Activated naive CD4-positive, alpha-beta T cell treated with anti-CD3 and anti-CD28 coated beads for 36 hours (primary cell): Measurements from ENCODE around the gene OCEL1. TPM values are rescaled to one million over a fixed set of nuclear protein-coding genes. Genes with fewer than 3 reads are reported as not detected.

Experiments used
- CTCF ChIA-PET: fragments of 350-600 bp; sonication (Branson Sonifier 250); formaldehyde crosslinking; loops from one replicate; lab custom pipeline; 2021; ENCODE audit warnings: antibody characterized with exemption; lab: Charles Lee
- DNase-seq: peaks from one replicate; pipeline ENCODE4 v3.0.0-alpha.2; 2020
- H3K27ac Mint-ChIP-seq: one replicate; pipeline ENCODE4 v1.8.0; 2021; ENCODE audit warnings: mild to moderate bottlenecking, mixed read lengths
- H3K27me3 Mint-ChIP-seq: one replicate; pipeline ENCODE4 v1.8.0; 2021; ENCODE audit warnings: low read depth, mixed read lengths
- H3K36me3 Mint-ChIP-seq: one replicate; pipeline ENCODE4 v1.8.0; 2021; ENCODE audit warnings: low read depth, mixed read lengths
- H3K4me1 Mint-ChIP-seq: one replicate; pipeline ENCODE4 v1.8.0; 2021; ENCODE audit warnings: low read depth, mixed read lengths
- H3K4me3 Mint-ChIP-seq: one replicate; pipeline ENCODE4 v1.8.0; 2021; ENCODE audit warnings: mild to moderate bottlenecking, moderate library complexity, mixed read lengths
- H3K9me3 Mint-ChIP-seq: one replicate; pipeline ENCODE4 v1.8.0; 2021; ENCODE audit warnings: mixed read lengths
- intact Hi-C: fragments of 100-400 bp; cut with micrococcal nuclease; formaldehyde crosslinking; loops from one replicate; pipeline ENCODE4 v1.15.1; 2023
- total RNA-seq, 2 experiments: library from RNA; stranded (reverse); gene quantifications; one replicate each; pipeline ENCODE4 v1.2.3, GENCODE V29; 2021

OCEL1 gene
- total RNA-seq, 2 experiments from 2014 or later, result 8.7 to 9.3 TPM

DNA sequence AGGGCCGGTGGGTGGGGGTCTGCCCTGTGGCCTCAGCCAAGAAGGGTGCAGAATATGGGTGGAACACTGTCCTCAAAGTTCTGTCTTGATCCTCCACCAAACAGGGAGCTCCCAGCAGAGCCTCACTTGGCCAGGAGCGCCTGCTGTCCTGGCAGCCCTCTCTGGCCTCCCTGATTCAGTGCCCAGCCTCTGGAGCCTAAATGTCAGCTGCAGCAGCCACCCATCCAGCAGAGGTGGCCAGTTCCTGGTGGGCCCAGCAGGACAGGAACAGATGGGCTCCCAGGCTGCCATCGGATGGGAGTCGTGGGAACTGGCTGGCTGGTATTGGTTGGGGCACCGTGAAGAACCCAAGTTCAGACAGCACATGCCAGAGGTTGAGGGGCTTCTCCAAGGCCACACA, 12.7 kb upstream of the OCEL1 start:
- CTCF ChIA-PET, result no interaction called here
- no peaks in the 10 kb centered on the region for H3K27me3 Mint-ChIP-seq
- peaks cover 23% of the 10 kb centered on the region for H3K36me3 Mint-ChIP-seq
- intact Hi-C loops, result no loop called here
- no peaks in the 10 kb centered on the region for H3K9me3 Mint-ChIP-seq
- peaks cover 14% of the 10 kb centered on the region for H3K4me1 Mint-ChIP-seq
- no peak overlapping the region for H3K27ac Mint-ChIP-seq
- no peak for DNase-seq
- H3K4me3 Mint-ChIP-seq, result no peak overlapping the region

DNA sequence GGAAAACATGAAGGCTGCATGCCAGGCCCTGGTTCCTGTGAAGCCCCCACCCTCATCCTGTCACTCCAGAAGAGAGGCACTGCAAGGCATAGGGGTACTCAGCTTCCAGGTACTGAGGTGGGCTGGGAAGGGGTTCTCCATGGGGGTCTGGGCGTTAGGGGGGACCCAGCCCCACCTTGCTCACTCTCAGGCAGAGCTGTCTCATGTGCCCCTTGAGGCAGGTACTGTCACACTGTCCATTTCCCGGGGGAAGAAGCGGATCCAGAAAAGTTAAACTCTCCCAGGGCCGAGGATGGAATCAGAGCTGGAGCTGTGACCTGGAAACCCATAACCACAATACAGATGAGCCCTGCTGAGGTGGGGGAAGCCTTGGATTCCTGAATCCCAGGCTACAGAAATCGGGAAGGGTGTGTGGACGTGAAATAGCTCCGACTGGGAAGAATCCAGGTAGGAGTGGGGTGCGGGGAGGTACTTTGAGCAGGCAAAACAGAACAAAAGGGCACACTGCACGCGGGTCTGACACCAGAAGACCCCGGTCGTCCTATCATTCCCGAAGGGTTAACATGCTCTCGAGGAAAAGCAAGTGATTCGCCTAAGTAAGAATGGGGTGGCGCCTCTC, 11.4 kb upstream of the OCEL1 start:
- peaks cover 19% of the 10 kb centered on the region for H3K36me3 Mint-ChIP-seq
- no peaks in the 10 kb centered on the region for H3K9me3 Mint-ChIP-seq
- H3K4me3 Mint-ChIP-seq, result peak overlapping the region; percentile 85
- peaks cover 10% of the 10 kb centered on the region for H3K4me1 Mint-ChIP-seq
- peak overlapping the region; percentile 97 for H3K27ac Mint-ChIP-seq
- H3K27me3 Mint-ChIP-seq, result no peaks in the 10 kb centered on the region
- no peak for DNase-seq
- CTCF ChIA-PET, result interaction anchor here (0.7 to 1.5 kb wide), 7 partner anchors 9 to 68 kb away, joined by 3 to 7 read pairs (median 3); no protein-coding TSS in a partner anchor
- intact Hi-C loops, result loop anchor here (1.0 to 5.0 kb wide), 5 partner anchors 12 to 139 kb away; partner anchors contain the start of genes ANKLE1, BABAM1, HAUS8 and MYO9B

DNA sequence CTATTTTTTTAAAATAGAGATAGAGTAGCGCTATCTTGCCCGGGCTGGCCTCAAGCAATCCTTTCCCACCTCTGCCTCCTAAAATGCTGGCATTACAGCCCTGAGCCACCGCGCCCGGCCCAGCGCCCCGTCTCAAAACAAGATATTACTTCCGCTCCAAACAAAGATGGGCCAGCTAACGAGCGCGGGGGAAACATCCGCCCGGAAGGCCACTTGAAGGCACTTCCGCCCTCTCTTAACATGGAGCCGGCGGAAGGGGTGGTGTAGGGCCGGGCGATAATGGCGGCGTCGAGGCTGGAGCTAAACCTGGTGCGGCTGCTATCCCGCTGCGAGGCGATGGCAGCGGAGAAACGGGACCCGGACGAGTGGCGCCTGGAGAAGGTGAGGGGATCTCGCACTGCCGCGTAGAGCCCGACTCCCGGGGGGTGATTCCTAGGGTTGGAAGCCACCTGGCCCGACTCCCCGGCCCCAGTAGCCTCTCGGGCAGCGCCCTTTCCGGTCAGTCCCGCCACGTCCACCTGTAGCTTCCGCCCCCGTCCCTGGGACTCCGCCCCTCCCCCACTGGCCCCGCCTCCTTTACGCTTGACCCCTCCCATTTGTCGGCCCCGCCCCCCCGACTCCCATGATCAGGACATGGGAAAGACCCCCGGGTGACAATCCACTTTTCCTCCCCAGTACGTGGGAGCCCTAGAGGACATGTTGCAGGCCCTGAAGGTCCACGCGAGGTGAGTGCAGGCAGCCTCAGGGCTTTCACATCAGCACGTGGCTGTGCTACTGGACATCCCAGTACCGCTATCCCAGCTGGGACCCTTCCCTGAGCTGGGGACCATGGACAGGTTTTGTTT, 10.7 kb upstream of the OCEL1 start, which contains the start of gene USE1:
USE1 (plus strand) TSS at position 231 of the 845 bp plus-strand sequence; CDS start at position 280, 49 bp downstream.
- CTCF ChIA-PET, result interaction anchor here (0.7 to 1.5 kb wide), 7 partner anchors 10 to 67 kb away, joined by 3 to 7 read pairs (median 4); partner anchors contain the start of gene OCEL1
- peak within 1 kb of the TSS; percentile 97 for H3K27ac Mint-ChIP-seq
- no peaks in the 10 kb centered on the region for H3K9me3 Mint-ChIP-seq
- H3K4me1 Mint-ChIP-seq, result peaks cover 10% of the 10 kb centered on the region
- no peaks in the 10 kb centered on the region for H3K27me3 Mint-ChIP-seq
- peaks cover 19% of the 10 kb centered on the region for H3K36me3 Mint-ChIP-seq
- intact Hi-C loops, result loop anchor here (1.0 to 5.0 kb wide), 5 partner anchors 11 to 140 kb away; partner anchors contain the start of genes ANKLE1, BABAM1, HAUS8 and MYO9B
- peak; percentile 93 for DNase-seq
- peak within 1 kb of the TSS; percentile 85 for H3K4me3 Mint-ChIP-seq

DNA sequence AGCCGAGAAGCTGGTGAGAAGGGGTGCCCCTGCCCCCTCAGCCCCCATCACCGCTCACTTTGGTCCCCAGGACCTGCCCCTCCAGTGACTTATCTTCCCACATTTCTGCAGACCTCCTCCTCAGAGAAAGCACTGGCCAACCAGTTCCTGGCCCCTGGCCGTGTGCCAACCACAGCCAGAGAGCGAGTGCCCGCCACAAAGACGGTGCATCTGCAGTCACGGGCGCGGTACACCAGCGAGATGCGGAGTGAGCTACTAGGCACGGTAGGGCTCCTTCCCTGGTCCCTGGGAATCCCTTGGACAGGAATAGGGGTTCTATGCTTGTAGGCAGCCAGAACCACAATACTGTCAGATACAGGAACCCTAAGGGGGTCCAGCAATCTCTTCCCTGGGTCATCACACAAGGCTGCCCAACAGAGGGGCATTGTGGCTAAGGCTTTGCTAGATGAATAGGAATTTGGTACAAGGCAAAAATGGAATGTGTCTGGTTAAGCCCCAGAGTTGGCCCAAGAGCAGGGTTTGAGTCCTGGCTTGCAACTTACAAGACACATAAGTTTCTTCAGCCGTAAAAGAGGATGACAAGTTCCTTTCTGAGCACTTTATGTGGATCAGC, 9.9 kb upstream of the OCEL1 start:
- CTCF ChIA-PET, result interaction anchor here (0.7 to 1.3 kb wide), 2 partner anchors 10 to 25 kb away, joined by 4 read pairs; partner anchors contain the start of gene OCEL1
- H3K36me3 Mint-ChIP-seq, result peaks cover 19% of the 10 kb centered on the region
- H3K9me3 Mint-ChIP-seq, result no peaks in the 10 kb centered on the region
- intact Hi-C loops, result loop anchor here (5.0 kb wide), 1 partner anchor 66 kb away; the partner anchor contains the start of gene ANKLE1
- H3K4me1 Mint-ChIP-seq, result peaks cover 10% of the 10 kb centered on the region
- DNase-seq, result no peak
- peak overlapping the region; percentile 85 for H3K4me3 Mint-ChIP-seq
- H3K27ac Mint-ChIP-seq, result peak overlapping the region; percentile 97
- no peaks in the 10 kb centered on the region for H3K27me3 Mint-ChIP-seq

DNA sequence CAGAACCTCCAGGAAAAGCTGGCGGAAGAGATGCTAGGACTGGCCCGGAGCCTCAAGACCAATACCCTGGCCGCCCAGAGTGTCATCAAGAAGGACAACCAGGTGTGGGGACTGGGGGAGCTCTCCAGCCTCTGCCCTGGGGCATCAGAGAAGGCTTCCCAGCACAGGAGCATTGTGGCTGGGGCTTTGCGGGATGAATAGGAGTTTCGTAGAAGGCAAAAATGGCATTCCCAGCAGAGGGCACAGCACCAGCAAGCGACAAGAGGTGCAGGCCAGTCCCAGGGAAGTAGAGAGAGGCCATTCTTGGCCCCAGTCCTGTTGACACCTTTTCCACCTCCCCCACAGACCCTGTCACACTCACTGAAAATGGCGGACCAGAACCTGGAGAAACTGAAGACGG, 6.7 kb upstream of the OCEL1 start:
- Mint-ChIP-seq H3K9me3 (no peaks in the 10 kb centered on the region), H3K27ac (no peak overlapping the region), H3K4me3 (no peak overlapping the region), H3K4me1 (peaks cover 9% of the 10 kb centered on the region), H3K27me3 (no peaks in the 10 kb centered on the region), H3K36me3 (peaks cover 17% of the 10 kb centered on the region)
- CTCF ChIA-PET, result no interaction called here
- intact Hi-C loops, result loop anchor here (5.0 kb wide), 1 partner anchor 63 kb away; the partner anchor contains the start of gene ANKLE1
- no peak for DNase-seq

DNA sequence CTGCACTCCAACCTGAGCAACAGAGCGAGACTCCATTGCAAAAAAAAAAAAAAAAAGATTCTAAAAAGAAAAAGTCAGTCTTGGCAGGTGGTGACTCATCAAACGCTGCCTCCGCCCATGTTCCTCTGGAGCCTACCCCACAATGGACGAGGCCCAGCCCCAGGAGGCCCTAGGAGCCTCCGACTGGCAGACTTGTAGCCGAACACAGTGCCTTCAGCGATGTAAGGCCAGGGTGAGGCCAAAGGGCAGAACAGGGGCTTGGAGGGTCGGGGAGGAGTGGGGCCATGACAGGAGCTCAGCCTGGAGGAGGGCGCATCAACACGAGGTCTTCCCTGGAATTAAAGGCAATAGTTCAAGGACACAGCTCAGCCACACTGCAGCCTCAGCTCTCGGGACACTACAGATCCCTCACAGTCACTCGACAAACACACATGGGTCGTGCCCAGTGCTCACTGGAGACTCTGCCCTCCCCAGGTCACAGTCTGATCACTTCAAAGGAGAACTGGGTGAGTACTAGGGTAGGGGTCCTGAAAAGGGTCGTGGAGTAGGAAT, 5.7 kb upstream of the OCEL1 start:
- CTCF ChIA-PET, result no interaction called here
- Mint-ChIP-seq H3K27me3 (no peaks in the 10 kb centered on the region), H3K4me1 (peaks cover 3% of the 10 kb centered on the region), H3K27ac (no peak overlapping the region), H3K36me3 (peaks cover 17% of the 10 kb centered on the region), H3K9me3 (no peaks in the 10 kb centered on the region), H3K4me3 (no peak overlapping the region)
- intact Hi-C loops, result no loop called here
- DNase-seq, result no peak

DNA sequence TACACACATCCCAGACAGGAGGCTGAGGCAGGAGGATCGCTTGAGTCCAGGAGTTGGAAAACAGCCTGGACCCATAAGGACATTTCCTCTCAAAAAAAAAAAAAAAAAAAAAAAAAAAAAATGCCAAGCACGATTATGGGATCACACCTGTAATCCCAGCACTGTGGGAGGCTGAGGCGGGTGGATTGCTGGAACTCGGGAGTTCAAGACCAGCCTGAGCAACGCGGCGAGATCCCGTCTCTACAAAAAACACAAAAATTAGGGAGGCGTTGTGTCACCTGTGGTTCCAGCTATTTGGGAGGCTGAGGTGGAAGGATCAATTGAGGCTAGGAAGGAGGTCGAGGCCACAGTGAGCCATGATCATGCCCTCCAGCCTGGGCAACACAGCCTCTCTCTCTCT, 973 bp upstream of the OCEL1 start:
- Mint-ChIP-seq H3K4me1 (peaks cover 5% of the 10 kb centered on the region), H3K4me3 (peak overlapping the region; percentile 46), H3K27ac (no peak overlapping the region), H3K9me3 (no peaks in the 10 kb centered on the region), H3K27me3 (no peaks in the 10 kb centered on the region), H3K36me3 (no peaks in the 10 kb centered on the region)
- no peak for DNase-seq
- CTCF ChIA-PET, result interaction anchor here (0.6 to 2.1 kb wide), 2 partner anchors 9 to 121 kb away, joined by 4 read pairs; no protein-coding TSS in a partner anchor
- intact Hi-C loops, result no loop called here

DNA sequence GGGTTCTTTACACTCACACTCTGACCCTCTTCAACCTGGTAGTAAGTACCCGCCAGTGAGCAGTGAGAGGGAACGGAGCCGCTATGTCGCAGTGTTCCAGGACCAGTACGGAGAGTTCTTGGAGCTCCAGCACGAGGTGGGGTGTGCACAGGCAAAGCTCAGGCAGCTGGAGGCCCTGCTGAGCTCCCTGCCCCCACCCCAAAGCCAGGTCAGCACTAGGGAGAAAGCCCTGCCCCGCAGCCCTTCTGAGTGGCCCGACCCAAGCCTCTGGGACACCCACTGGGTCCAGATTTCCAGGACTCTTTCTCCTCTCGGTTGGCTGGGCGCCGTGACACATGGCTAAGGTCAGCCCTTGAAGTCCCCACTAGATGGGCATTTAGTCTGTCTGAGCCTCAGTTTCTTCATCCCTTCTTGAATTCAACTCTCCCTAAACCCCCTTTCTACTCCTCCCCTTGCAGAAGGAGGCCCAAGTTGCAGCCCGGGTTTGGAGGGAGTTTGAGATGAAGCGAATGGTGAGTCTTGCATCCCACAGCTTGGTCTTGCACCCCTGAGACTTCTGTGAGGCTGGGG, 1.9 kb downstream of the OCEL1 start:
- Mint-ChIP-seq H3K4me3 (peak overlapping the region; percentile 12), H3K36me3 (peaks cover 3% of the 10 kb centered on the region), H3K27me3 (no peaks in the 10 kb centered on the region), H3K27ac (no peak overlapping the region), H3K4me1 (peaks cover 10% of the 10 kb centered on the region), H3K9me3 (no peaks in the 10 kb centered on the region)
- CTCF ChIA-PET, result interaction anchor here (1.4 kb wide), 1 partner anchor 159 kb away, joined by 3 read pairs; no protein-coding TSS in a partner anchor
- no peak for DNase-seq
- intact Hi-C loops, result no loop called here

DNA sequence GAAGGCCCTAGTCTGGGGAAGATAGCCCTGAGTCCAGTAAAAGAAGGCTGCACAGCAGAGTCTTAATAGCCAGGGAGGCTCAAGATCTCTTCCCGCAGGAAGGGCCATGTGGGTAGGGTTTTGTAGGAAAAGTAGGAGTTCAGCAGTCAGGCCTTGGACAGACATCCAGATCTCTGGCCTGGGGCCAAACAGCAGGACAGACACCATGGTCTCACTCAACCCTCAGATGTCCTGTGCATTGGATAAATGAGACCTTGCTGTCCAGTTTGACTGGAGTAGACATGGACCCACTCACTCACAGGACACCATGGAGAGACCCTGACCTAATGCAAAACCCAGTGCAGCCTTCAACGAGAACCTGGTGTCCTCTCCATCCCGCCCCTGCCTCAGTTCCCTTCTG, 3.9 kb downstream of the OCEL1 start:
- Mint-ChIP-seq H3K27me3 (no peaks in the 10 kb centered on the region), H3K36me3 (peaks cover 7% of the 10 kb centered on the region), H3K27ac (no peak overlapping the region), H3K4me3 (no peak overlapping the region), H3K9me3 (no peaks in the 10 kb centered on the region), H3K4me1 (peaks cover 24% of the 10 kb centered on the region)
- intact Hi-C loops, result no loop called here
- CTCF ChIA-PET, result no interaction called here
- DNase-seq, result no peak

DNA sequence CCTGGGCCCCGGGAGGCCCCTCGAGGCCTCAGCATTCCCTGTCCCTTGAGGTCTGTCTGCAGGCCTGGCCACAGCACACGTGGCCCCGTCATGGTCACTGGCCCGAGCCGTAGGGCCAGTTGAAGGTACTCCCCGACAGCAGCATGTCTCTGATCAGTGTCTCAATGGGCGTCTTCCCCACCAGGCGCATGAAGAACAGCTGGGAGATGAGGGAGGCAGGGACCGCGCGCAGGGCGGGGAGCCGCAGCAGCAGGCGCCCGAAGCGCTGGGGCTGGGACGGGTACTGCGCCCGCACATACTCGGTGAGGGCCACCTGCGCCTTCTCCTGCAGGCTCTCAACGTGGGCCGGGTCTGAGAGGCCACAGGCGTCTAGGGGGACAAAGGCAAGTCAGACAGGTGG, 6.2 kb downstream of the OCEL1 start:
- H3K27ac Mint-ChIP-seq, result no peak overlapping the region
- no peak for DNase-seq
- intact Hi-C loops, result no loop called here
- H3K9me3 Mint-ChIP-seq, result no peaks in the 10 kb centered on the region
- H3K27me3 Mint-ChIP-seq, result no peaks in the 10 kb centered on the region
- peaks cover 21% of the 10 kb centered on the region for H3K4me1 Mint-ChIP-seq
- peaks cover 7% of the 10 kb centered on the region for H3K36me3 Mint-ChIP-seq
- CTCF ChIA-PET, result no interaction called here
- H3K4me3 Mint-ChIP-seq, result no peak overlapping the region

DNA sequence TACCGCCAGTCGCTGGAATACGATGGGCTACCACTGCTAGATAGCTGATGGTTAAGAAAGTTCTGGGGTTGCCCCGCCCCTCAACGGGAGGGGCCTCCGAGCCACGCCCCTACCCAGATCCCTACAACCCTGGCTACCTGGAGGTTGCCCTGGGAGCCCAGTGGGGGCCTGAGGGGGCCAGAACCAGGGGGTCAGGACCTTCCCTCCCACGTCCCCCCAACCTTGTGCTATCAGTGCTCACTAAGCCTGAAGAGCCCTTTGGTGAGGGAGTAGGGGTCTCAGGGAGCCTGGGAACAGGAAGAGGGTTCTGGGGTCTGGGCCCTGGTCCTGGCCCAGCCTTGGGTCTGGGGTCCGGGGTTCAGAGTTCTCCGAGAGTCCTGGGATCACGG, 8.9 kb downstream of the OCEL1 start:
- Mint-ChIP-seq H3K27ac (peak overlapping the region; percentile 68), H3K36me3 (peaks cover 7% of the 10 kb centered on the region)
- intact Hi-C loops, result loop anchor here (1.0 to 5.0 kb wide), 5 partner anchors 9 to 160 kb away; partner anchors contain the start of genes HAUS8, MYO9B and OCEL1

More for the DNA sequence above, 8.9 kb downstream of the OCEL1 start:
- Mint-ChIP-seq H3K9me3 (no peaks in the 10 kb centered on the region), H3K27me3 (no peaks in the 10 kb centered on the region), H3K4me3 (peak overlapping the region; percentile 83), H3K4me1 (peaks cover 19% of the 10 kb centered on the region)
- DNase-seq, result peak; percentile 82
- CTCF ChIA-PET, result interaction anchor here (0.6 to 2.0 kb wide), 5 partner anchors 8 to 33 kb away, joined by 3 to 7 read pairs (median 3); partner anchors contain the start of gene USE1
